Airway epithelial cell (primary cell): Measurements from ENCODE around the gene PSMC3. TPM values are rescaled to one million over a fixed set of nuclear protein-coding genes. Genes with fewer than 3 reads are reported as not detected.

Experiments used
- total RNA-seq: library from RNA; depleted of rRNA; stranded (reverse); fragments of >200 nt; gene quantifications from 2 replicates; pipeline ENCODE4 v1.2.3, GENCODE V29; 2015

Gene PSMC3
- 136 and 162 TPM in 2 replicates for total RNA-seq

GRCh38 chr11:47426062-47426956 is at the start of gene PSMC3:
Gene PSMC3, minus strand, starts transcription at chr11:47426439. Its CDS starts 160 bp downstream, at chr11:47426279.

GRCh38 chr11:47448566-47449427 is 22.6 kb upstream of the PSMC3 start, which contains the start of gene RAPSN:
Gene RAPSN, minus strand, starts transcription at chr11:47449136. Its CDS starts 172 bp downstream, at chr11:47448964.

GRCh38 chr11:47407746-47408590 is 18.3 kb downstream of the PSMC3 start, which contains the start of gene SLC39A13:
Gene SLC39A13, plus strand, starts transcription at chr11:47408590. Its CDS starts 1,505 bp downstream, at chr11:47410095.

GRCh38 chr11:47378010-47378835 is 48.0 kb downstream of the PSMC3 start, which contains the start of gene SPI1:
Gene SPI1, minus strand, starts transcription at chr11:47378547. Its CDS starts 194 bp downstream, at chr11:47378353.

Other genes starting within 250 kb of the PSMC3 start
- gene ARFGAP2, start 249.6 kb downstream of the PSMC3 start, total RNA-seq, result 90.6 and 118 TPM in 2 replicates
- gene PACSIN3, start 240.0 kb downstream of the PSMC3 start, total RNA-seq, result 85.1 and 90.8 TPM in 2 replicates
- gene DDB2, start 211.5 kb downstream of the PSMC3 start, total RNA-seq, result 48.5 and 52.1 TPM in 2 replicates
- 19.4 and 21.3 TPM in 2 replicates for gene ACP2, start 177.6 kb downstream of the PSMC3 start, total RNA-seq
- gene NR1H3, start 168.4 kb downstream of the PSMC3 start, total RNA-seq, result 7.2 and 8.9 TPM in 2 replicates
- 14.1 and 15.2 TPM in 2 replicates for gene MADD, start 156.3 kb downstream of the PSMC3 start, total RNA-seq
- not detected in 2 replicates for gene MYBPC3, start 73.7 kb downstream of the PSMC3 start, total RNA-seq
- gene SPI1, start 47.9 kb downstream of the PSMC3 start, total RNA-seq, result not detected in 2 replicates
- gene SLC39A13, start 17.8 kb downstream of the PSMC3 start, total RNA-seq, result 48.3 and 50.5 TPM in 2 replicates
- not detected in 2 replicates for gene RAPSN, start 22.7 kb upstream of the PSMC3 start, total RNA-seq
- gene CELF1, start 126.7 kb upstream of the PSMC3 start, total RNA-seq, result 41.8 and 52.2 TPM in 2 replicates
- 126 and 182 TPM in 2 replicates for gene PTPMT1, start 139.2 kb upstream of the PSMC3 start, total RNA-seq
- gene KBTBD4, start 152.5 kb upstream of the PSMC3 start, total RNA-seq, result 12.2 and 19.5 TPM in 2 replicates
- 92.2 and 107 TPM in 2 replicates for gene NDUFS3, start 152.6 kb upstream of the PSMC3 start, total RNA-seq
- gene FAM180B, start 160.2 kb upstream of the PSMC3 start, total RNA-seq, result not detected in 2 replicates
- 0.09 and 0.92 TPM in 2 replicates for gene C1QTNF4, start 168.0 kb upstream of the PSMC3 start, total RNA-seq
- gene MTCH2, start 216.1 kb upstream of the PSMC3 start, total RNA-seq, result 103 and 173 TPM in 2 replicates